Measurements from ENCODE around the gene CST3. TPM values are rescaled to one million over a fixed set of nuclear protein-coding genes. Genes with fewer than 3 reads are reported as not detected.

The CST3 gene
- total RNA-seq, 1 experiment from 2014 or later, result 82.7 TPM

DNA sequence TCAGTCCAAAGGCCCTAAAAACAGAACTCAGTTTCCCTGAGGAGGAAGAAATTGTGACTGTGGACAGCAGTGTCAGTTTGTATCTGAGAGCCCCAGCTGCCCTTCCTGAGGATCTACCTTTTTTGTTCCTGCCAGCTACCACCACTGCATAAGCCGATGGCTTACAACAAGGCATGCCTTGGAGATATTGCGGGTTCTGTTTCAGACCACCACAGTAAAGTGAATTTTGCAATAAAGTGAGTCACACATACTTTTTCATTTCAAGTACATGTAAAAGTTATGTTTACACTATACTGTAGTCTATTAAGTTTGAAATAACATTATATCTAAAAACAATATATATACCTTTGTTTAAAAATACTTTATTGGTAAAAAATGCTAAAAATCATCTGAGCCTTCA is 9.6 kb upstream of the CST3 start:
- Histone ChIP-seq H3K36me3 (ENCODE audit: insufficient read depth, low read length, poor library complexity, severe bottlenecking) (no peaks in the 10 kb centered on the region), H3K9me3 (ENCODE audit: low read depth, low read length, poor library complexity, severe bottlenecking) (no peaks in the 10 kb centered on the region), H3K4me3 (ENCODE audit: low read depth, low read length, poor library complexity, severe bottlenecking) (no peak overlapping the region), H3K27me3 (replicated peaks; ENCODE audit: insufficient read depth, low read depth, low read length, poor library complexity) (no peaks in the 10 kb centered on the region), H3K27ac (ENCODE audit: low read depth, low read length, poor library complexity, severe bottlenecking) (no peak overlapping the region), H3K4me1 (ENCODE audit: insufficient read depth, low read length, poor library complexity, severe bottlenecking) (no peaks in the 10 kb centered on the region)
- no peak for DNase-seq (ENCODE audit: low spot score)
- POLR2A ChIA-PET (ENCODE audit: low non-redundant PET), result no interaction called here
- CTCF ChIA-PET, result no interaction called here
- TF ChIP-seq, protein P1, sequence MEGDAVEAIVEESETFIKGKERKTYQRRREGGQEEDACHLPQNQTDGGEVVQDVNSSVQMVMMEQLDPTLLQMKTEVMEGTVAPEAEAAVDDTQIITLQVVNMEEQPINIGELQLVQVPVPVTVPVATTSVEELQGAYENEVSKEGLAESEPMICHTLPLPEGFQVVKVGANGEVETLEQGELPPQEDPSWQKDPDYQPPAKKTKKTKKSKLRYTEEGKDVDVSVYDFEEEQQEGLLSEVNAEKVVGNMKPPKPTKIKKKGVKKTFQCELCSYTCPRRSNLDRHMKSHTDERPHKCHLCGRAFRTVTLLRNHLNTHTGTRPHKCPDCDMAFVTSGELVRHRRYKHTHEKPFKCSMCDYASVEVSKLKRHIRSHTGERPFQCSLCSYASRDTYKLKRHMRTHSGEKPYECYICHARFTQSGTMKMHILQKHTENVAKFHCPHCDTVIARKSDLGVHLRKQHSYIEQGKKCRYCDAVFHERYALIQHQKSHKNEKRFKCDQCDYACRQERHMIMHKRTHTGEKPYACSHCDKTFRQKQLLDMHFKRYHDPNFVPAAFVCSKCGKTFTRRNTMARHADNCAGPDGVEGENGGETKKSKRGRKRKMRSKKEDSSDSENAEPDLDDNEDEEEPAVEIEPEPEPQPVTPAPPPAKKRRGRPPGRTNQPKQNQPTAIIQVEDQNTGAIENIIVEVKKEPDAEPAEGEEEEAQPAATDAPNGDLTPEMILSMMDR (conservative IDR thresholded peaks at IDR 0.05; ENCODE audit: low read depth, low read length), result no peak
- TF ChIP-seq EZH2 (IDR thresholded peaks at IDR 0.05; ENCODE audit: borderline replicate concordance, low read depth, low read length, poor library complexity, severe bottlenecking), result no peak
- no TSS peak for BruUV-seq (replicated peaks)
- intact Hi-C loops (cut with micrococcal nuclease; ENCODE audit: unreplicated experiment), result no loop called here

DNA sequence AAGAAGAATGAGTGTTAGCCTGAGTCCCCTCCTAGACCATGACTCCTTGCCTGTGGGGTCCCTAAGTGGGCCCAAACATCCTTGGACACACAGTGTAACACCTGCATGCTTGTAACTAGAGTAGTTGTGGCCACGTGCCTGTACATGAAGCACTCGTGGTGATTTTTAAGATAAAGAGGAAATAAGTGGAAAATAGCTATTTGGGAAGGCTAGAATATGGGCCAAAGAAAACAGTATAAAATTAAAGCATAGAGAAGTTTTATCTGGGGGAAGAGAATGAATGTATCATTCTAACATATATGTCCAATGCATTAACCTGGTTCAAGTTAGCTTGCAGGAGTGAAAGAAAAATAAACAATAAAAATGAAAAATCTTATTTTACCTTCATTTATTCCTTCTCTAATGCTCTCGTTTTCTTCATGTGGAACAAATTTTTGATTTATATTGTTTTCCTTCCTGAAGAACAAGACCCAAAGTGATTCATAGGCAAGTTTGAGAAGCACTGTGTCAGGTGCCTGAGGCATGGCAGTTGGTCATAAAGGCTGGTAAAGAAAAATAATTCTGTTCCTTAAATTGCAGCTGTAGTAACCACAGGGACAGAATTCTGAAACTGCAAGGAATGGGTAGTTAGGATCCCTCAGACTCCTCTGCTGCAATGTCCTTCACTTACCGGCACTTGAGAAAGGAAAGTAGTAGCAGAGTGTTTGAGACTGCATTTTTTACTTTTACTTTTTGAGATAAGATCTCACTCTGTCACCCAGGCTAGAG is 8.5 kb upstream of the CST3 start:
- DNase-seq (ENCODE audit: low spot score), result no peak
- H3K4me3 ChIP-seq (ENCODE audit: low read depth, low read length, poor library complexity, severe bottlenecking), result no peak overlapping the region
- CTCF ChIA-PET, result no interaction called here
- H3K36me3 ChIP-seq (ENCODE audit: insufficient read depth, low read length, poor library complexity, severe bottlenecking), result no peaks in the 10 kb centered on the region
- POLR2A ChIA-PET (ENCODE audit: low non-redundant PET), result no interaction called here
- H3K9me3 ChIP-seq (ENCODE audit: low read depth, low read length, poor library complexity, severe bottlenecking), result no peaks in the 10 kb centered on the region
- no peaks in the 10 kb centered on the region for H3K27me3 ChIP-seq (replicated peaks; ENCODE audit: insufficient read depth, low read depth, low read length, poor library complexity)
- no TSS peak for BruUV-seq (replicated peaks)
- intact Hi-C loops (cut with micrococcal nuclease; ENCODE audit: unreplicated experiment), result no loop called here
- TF ChIP-seq, protein P1 (conservative IDR thresholded peaks at IDR 0.05; ENCODE audit: low read depth, low read length), result no peak
- no peak for TF ChIP-seq EZH2 (IDR thresholded peaks at IDR 0.05; ENCODE audit: borderline replicate concordance, low read depth, low read length, poor library complexity, severe bottlenecking)
- no peaks in the 10 kb centered on the region for H3K4me1 ChIP-seq (ENCODE audit: insufficient read depth, low read length, poor library complexity, severe bottlenecking)
- no peak overlapping the region for H3K27ac ChIP-seq (ENCODE audit: low read depth, low read length, poor library complexity, severe bottlenecking)

GRCh38 chr20:23645575-23645974 is 7.8 kb upstream of the CST3 start:
- BruUV-seq (replicated peaks), result no TSS peak
- no peaks in the 10 kb centered on the region for H3K27me3 ChIP-seq (replicated peaks; ENCODE audit: insufficient read depth, low read depth, low read length, poor library complexity)
- H3K27ac ChIP-seq (ENCODE audit: low read depth, low read length, poor library complexity, severe bottlenecking), result no peak overlapping the region
- H3K9me3 ChIP-seq (ENCODE audit: low read depth, low read length, poor library complexity, severe bottlenecking), result no peaks in the 10 kb centered on the region
- CTCF ChIA-PET, result no interaction called here
- no peaks in the 10 kb centered on the region for H3K4me1 ChIP-seq (ENCODE audit: insufficient read depth, low read length, poor library complexity, severe bottlenecking)
- POLR2A ChIA-PET (ENCODE audit: low non-redundant PET), result no interaction called here
- no peak for DNase-seq (ENCODE audit: low spot score)
- TF ChIP-seq, protein P1 (conservative IDR thresholded peaks at IDR 0.05; ENCODE audit: low read depth, low read length), result no peak
- TF ChIP-seq EZH2 (IDR thresholded peaks at IDR 0.05; ENCODE audit: borderline replicate concordance, low read depth, low read length, poor library complexity, severe bottlenecking), result no peak
- no peaks in the 10 kb centered on the region for H3K36me3 ChIP-seq (ENCODE audit: insufficient read depth, low read length, poor library complexity, severe bottlenecking)
- H3K4me3 ChIP-seq (ENCODE audit: low read depth, low read length, poor library complexity, severe bottlenecking), result no peak overlapping the region
- intact Hi-C loops (cut with micrococcal nuclease; ENCODE audit: unreplicated experiment), result no loop called here
